ENCODE results near the gene FKRP.
A peak's percentile ranks its signal among the peaks of the same experiment; 100 is the strongest.
"Not testable (repeated sequence)": the region's sequence is repeated elsewhere in the genome, so short reads cannot be mapped to it uniquely, and the experiment has no call there.

Gene FKRP

GRCh38 chr19:46710687-46711086 lies 35.2 kb upstream of the FKRP start:
- no peaks in the 10 kb centered on the region for H3K27me3 ChIP-seq (ENCODE audit: insufficient read depth, low read length, poor library complexity, severe bottlenecking)
- no peak overlapping the region for H3K4me3 ChIP-seq (ENCODE audit: low read length, poor library complexity, severe bottlenecking)
- no peak for TF ChIP-seq CTCF (conservative IDR thresholded peaks at IDR 0.05; ENCODE audit: low read length)
- no peak for TF ChIP-seq EZH2phosphoT487 (IDR thresholded peaks at IDR 0.05; ENCODE audit: borderline replicate concordance)
- H4K20me1 ChIP-seq (ENCODE audit: insufficient read depth, low read length, poor library complexity, severe bottlenecking), result peaks cover 30% of the 10 kb centered on the region
- peaks cover 18% of the 10 kb centered on the region for H3K4me1 ChIP-seq (ENCODE audit: insufficient read depth, low read length, poor library complexity, severe bottlenecking)
- peaks cover 45% of the 10 kb centered on the region for H3K79me2 ChIP-seq (ENCODE audit: insufficient read depth, low read length)
- no peaks in the 10 kb centered on the region for H3K9me3 ChIP-seq (ENCODE audit: insufficient read depth, low read depth, low read length)
- H3K9me2 ChIP-seq (replicated peaks; ENCODE audit: low read depth, low read length), result no peaks in the 10 kb centered on the region
- H2AFZ ChIP-seq (ENCODE audit: low read length), result no peak overlapping the region
- H3K4me2 ChIP-seq (ENCODE audit: low read depth, low read length, poor library complexity, severe bottlenecking), result no peak overlapping the region
- H3K36me3 ChIP-seq (ENCODE audit: insufficient read depth, low read length), result peaks cover 29% of the 10 kb centered on the region; the same call in 1 of the 2 replicates
- peaks cover 4% of the 10 kb centered on the region; the same call in 1 of the 2 replicates for H3F3A ChIP-seq (ENCODE audit: low read depth)
- no peak overlapping the region for H3K9ac ChIP-seq (ENCODE audit: low read depth, low read length, poor library complexity, severe bottlenecking)

GRCh38 chr19:46712768-46713338 lies 33.0 kb upstream of the FKRP start:
- not testable (repeated sequence) for H3K27me3 ChIP-seq (ENCODE audit: insufficient read depth, low read length, poor library complexity, severe bottlenecking); H3F3A ChIP-seq (ENCODE audit: low read depth); H2AFZ ChIP-seq (ENCODE audit: low read length); H3K9me2 ChIP-seq (replicated peaks; ENCODE audit: low read depth, low read length); H3K9me3 ChIP-seq (ENCODE audit: insufficient read depth, low read depth, low read length)
- Histone ChIP-seq H3K4me1 (ENCODE audit: insufficient read depth, low read length, poor library complexity, severe bottlenecking) (peaks cover 22% of the 10 kb centered on the region), H4K20me1 (ENCODE audit: insufficient read depth, low read length, poor library complexity, severe bottlenecking) (peaks cover 38% of the 10 kb centered on the region), H3K4me3 (ENCODE audit: low read length, poor library complexity, severe bottlenecking) (peak overlapping the region; percentile 85), H3K4me2 (ENCODE audit: low read depth, low read length, poor library complexity, severe bottlenecking) (peak overlapping the region; percentile 98), H3K79me2 (ENCODE audit: insufficient read depth, low read length) (peaks cover 67% of the 10 kb centered on the region), H3K9ac (ENCODE audit: low read depth, low read length, poor library complexity, severe bottlenecking) (peak overlapping the region; percentile 100), H3K36me3 (ENCODE audit: insufficient read depth, low read length) (peaks cover 21% of the 10 kb centered on the region; the same call in 1 of the 2 replicates)

GRCh38 chr19:46713781-46714443 lies 31.9 kb upstream of the FKRP start:
- Histone ChIP-seq H3K9me2 (replicated peaks; ENCODE audit: low read depth, low read length) (no peaks in the 10 kb centered on the region), H2AFZ (ENCODE audit: low read length) (no peak overlapping the region; the same call in 1 of the 2 replicates), H3K4me3 (ENCODE audit: low read length, poor library complexity, severe bottlenecking) (peak overlapping the region; percentile 85), H3K9ac (ENCODE audit: low read depth, low read length, poor library complexity, severe bottlenecking) (peak overlapping the region; percentile 100), H3K79me2 (ENCODE audit: insufficient read depth, low read length) (peaks cover 67% of the 10 kb centered on the region), H3K9me3 (ENCODE audit: insufficient read depth, low read depth, low read length) (no peaks in the 10 kb centered on the region), H3K36me3 (ENCODE audit: insufficient read depth, low read length) (peaks cover 21% of the 10 kb centered on the region; the same call in 1 of the 2 replicates), H3K4me2 (ENCODE audit: low read depth, low read length, poor library complexity, severe bottlenecking) (peak overlapping the region; percentile 98), H3F3A (ENCODE audit: low read depth) (peaks cover 15% of the 10 kb centered on the region), H3K4me1 (ENCODE audit: insufficient read depth, low read length, poor library complexity, severe bottlenecking) (peaks cover 30% of the 10 kb centered on the region), H3K27me3 (ENCODE audit: insufficient read depth, low read length, poor library complexity, severe bottlenecking) (peaks cover 8% of the 10 kb centered on the region), H4K20me1 (ENCODE audit: insufficient read depth, low read length, poor library complexity, severe bottlenecking) (peaks cover 38% of the 10 kb centered on the region)
- TF ChIP-seq CTCF (conservative IDR thresholded peaks at IDR 0.05; ENCODE audit: low read length) (no peak), EZH2phosphoT487 (IDR thresholded peaks at IDR 0.05; ENCODE audit: borderline replicate concordance) (no peak)

Measured in Loucy (cell line).